K562 (cell line): ENCODE data around the gene CCDC9. TPM values are rescaled to one million over a fixed set of nuclear protein-coding genes. Genes with fewer than 3 reads are reported as not detected.

Experiments
- BMI1 ChIP-seq: fragments of 150-350 bp; IDR thresholded peaks from 2 replicates; pipeline ENCODE4 v1.6.1; 2014; ENCODE audit warnings: low read length
- ERF ChIP-seq: fragments of 450-650 bp; formaldehyde crosslinking; IDR thresholded peaks from 2 replicates; pipeline ENCODE4 v1.4.0; 2020; ENCODE audit warnings: mild to moderate bottlenecking, mixed read lengths
- ETV5 ChIP-seq: sonication (generic); formaldehyde crosslinking; IDR thresholded peaks from 2 replicates; pipeline ENCODE4 v1.4.0; 2020; ENCODE audit warnings: low read depth, mild to moderate bottlenecking, missing genetic modification reagents
- FOXP1 ChIP-seq: sonication (generic); formaldehyde crosslinking; IDR thresholded peaks from 2 replicates; pipeline ENCODE4 v1.8.0; 2022; ENCODE audit warnings: mild to moderate bottlenecking, missing genetic modification reagents
- GABPA ChIP-seq: fragments of 200-800 bp; sonication (Bioruptor generic); conservative IDR thresholded peaks from 2 replicates; pipeline ENCODE4 v1.6.1; 2016; ENCODE audit warnings: low read depth, missing genetic modification characterization, missing compliant biosample characterization
- GTF2E2 ChIP-seq: fragments of 200-800 bp; sonication (Bioruptor generic); IDR thresholded peaks from 2 replicates; pipeline ENCODE4 v1.6.1; 2016; ENCODE audit warnings: missing genetic modification characterization, missing compliant biosample characterization
- LEF1 ChIP-seq: fragments of 450-650 bp; IDR thresholded peaks from 2 replicates; pipeline ENCODE4 v1.6.1; 2016; ENCODE audit warnings: mild to moderate bottlenecking
- MCM2 ChIP-seq: fragments of 450-650 bp; IDR thresholded peaks from 2 replicates; pipeline ENCODE4 v1.6.1; 2017; ENCODE audit warnings: low read depth, mild to moderate bottlenecking
- POLR2AphosphoS5 ChIP-seq: IDR thresholded peaks from 2 replicates; pipeline ENCODE4 v1.6.1; 2011; ENCODE audit warnings: mild to moderate bottlenecking, low read depth, low read length, moderate library complexity; ENCODE audit not compliant: control insufficient read depth, insufficient read depth
- PRMT5 ChIP-seq: sonication (generic); formaldehyde crosslinking; IDR thresholded peaks from 2 replicates; pipeline ENCODE4 v1.5.0; 2020; ENCODE audit warnings: missing genetic modification reagents
- TAF1 ChIP-seq: IDR thresholded peaks from 2 replicates; pipeline ENCODE4 v1.6.1; 2011; ENCODE audit warnings: mild to moderate bottlenecking, low read length, moderate library complexity; ENCODE audit not compliant: insufficient read depth, control insufficient read depth, severe bottlenecking; ENCODE audit errors: extremely low read depth
- TBP ChIP-seq: optimal IDR thresholded peaks from 2 replicates; pipeline ENCODE3; 2011; ENCODE audit warnings: low read depth, low read length, improper control_type of control experiment
- TCFL5 ChIP-seq: fragments of 250-450 bp; sonication (Bioruptor Pico); conservative IDR thresholded peaks from 2 replicates; pipeline ENCODE4 v1.6.1; 2021; ENCODE audit warnings: mild to moderate bottlenecking, moderate library complexity, matching md5 sums
- TRIM24 ChIP-seq, 2 experiments: fragments of 450-650 bp; IDR thresholded peaks; 2 replicates each; pipeline ENCODE4 v1.6.1; 2016
- ZNF197 ChIP-seq: fragments of 200-800 bp; sonication (Bioruptor generic); IDR thresholded peaks from 2 replicates; pipeline ENCODE4 v1.6.1; 2016; ENCODE audit warnings: low read depth, missing genetic modification characterization, missing compliant biosample characterization
- ZNF76 ChIP-seq: fragments of 250-450 bp; sonication (Bioruptor Pico); IDR thresholded peaks from 2 replicates; pipeline ENCODE4 v1.4.0; 2020; ENCODE audit warnings: mild to moderate bottlenecking, moderate library complexity, borderline replicate concordance
- polyA plus RNA-seq, 8 experiments: library from polyadenylated mRNA; depleted of rRNA in 4 of 8; stranded (reverse) in 5 of 8; unstranded in 3 of 8; fragments of >200 nt; fragmentation: Nextera tagmentation in 2 of 8; fragmentation: Illumina TruSeq in 1 of 8; extraction: Ambion mirVana in 2 of 8; extraction: Trizol in 1 of 8; gene quantifications; 2 replicates each; pipeline versions ENCODE4 v1.2.1 to v1.2.3, GENCODE V29; 2011 to 2014; ENCODE audit warnings: inconsistent platforms in 1 of 8, missing spikeins in 1 of 8
- total RNA-seq, 7 experiments: library from RNA; depleted of rRNA in 6 of 7; stranded (reverse); fragments of >200 nt in 6 of 7; fragmentation: Illumina TruSeq in 2 of 7; extraction: Trizol in 2 of 7; gene quantifications; 2 replicates each; pipeline versions ENCODE4 v1.2.1 to v1.2.3, GENCODE V29; 2011 to 2021; ENCODE audit warnings: low replicate concordance in 1 of 7
- TF ChIP-seq, protein P1 (sequence below): fragments of 450-650 bp; IDR thresholded peaks from 2 replicates; pipeline ENCODE4 v1.6.1; 2017; ENCODE audit warnings: antibody characterized with exemption, mild to moderate bottlenecking
- TF ChIP-seq, protein P2 (sequence below): fragments of 250-450 bp; sonication (Bioruptor Pico); IDR thresholded peaks from 2 replicates; pipeline ENCODE4 v1.8.0; 2022; ENCODE audit warnings: moderate library complexity, mild to moderate bottlenecking, inconsistent platforms
- TF ChIP-seq, protein P3 (sequence below), 2 experiments: IDR thresholded peaks in 1 of 2; conservative IDR thresholded peaks in 1 of 2; 2 replicates each; pipeline ENCODE4 v1.6.1; 2016; ENCODE audit warnings: low read depth in 2 of 2, mild to moderate bottlenecking in 1 of 2, missing compliant biosample characterization in 1 of 2, missing genetic modification characterization in 1 of 2, moderate library complexity in 1 of 2
- TF ChIP-seq, protein P4 (sequence below): sonication (generic); formaldehyde crosslinking; IDR thresholded peaks from 2 replicates; pipeline ENCODE4 v1.9.0; 2022; ENCODE audit warnings: mild to moderate bottlenecking, missing genetic modification reagents

Gene CCDC9
- total and polyA plus RNA-seq, 9 of the 15 experiments (the other 6 are each of a cell fraction or from before 2014, with no cell fraction given) = 0.23 to 38.6 (median 8.4) TPM

DNA sequence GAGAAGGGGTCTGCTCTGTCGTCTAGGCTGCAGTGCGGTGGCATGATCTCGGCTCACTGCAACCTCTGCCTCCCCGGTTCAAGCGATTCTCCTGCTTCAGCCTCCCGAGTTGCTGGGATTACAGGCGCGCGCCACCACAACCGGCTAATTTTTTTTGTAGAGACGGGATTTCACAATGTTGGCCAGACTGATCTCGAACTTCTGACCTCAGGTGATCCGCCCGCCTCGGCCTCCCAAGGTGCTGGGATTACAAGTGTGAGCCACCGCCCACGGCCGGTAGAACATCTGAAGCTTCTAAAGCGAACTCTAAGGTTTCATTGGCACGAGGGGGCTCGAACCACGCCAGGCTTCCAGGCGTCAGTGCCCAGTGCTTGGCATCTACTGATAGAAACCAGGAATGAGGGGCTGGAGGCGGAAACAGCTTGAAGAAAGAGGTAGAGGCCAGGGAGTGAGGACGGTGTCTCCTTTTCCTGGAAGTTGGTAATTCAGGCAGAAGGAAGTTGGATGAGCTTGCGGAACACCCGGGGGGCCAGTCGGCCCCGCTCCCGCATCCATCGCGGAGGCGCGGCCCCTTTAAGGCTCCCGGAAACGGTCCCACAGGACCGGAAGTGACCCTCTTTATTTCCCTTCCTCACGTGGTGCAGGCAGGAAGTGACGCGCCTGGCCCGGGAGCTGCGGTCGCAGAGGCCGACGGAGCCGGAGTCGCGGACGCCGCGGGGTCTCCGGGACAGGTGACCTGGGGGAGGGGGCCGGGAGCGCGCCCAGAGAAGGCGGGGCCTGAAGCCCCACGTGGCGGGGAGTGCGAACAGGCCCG is at the start of gene CCDC9 (continued):
- TF ChIP-seq GTF2E2 (tag) (no peak), MCM2 (no peak), BMI1 (no peak), FOXP1 (CRISPR knock-in tag) (peak; percentile 75; the same call in 1 of the 2 replicates), POLR2AphosphoS5 (peak; percentile 81), ERF (CRISPR knock-in tag) (no peak), TBP (peak; percentile 92), LEF1 (no peak), PRMT5 (CRISPR knock-in tag) (no peak), ZNF76 (CRISPR knock-in tag) (no peak), TAF1 (peak; percentile 76), TCFL5 (CRISPR knock-in tag) (no peak), ETV5 (peak; percentile 94), TRIM24 (IDR thresholded peaks at IDR 0.05) (peak; percentile 35 to 62; a peak in 2 of 4 replicates), ZNF197 (no peak), GABPA (tag) (peak; percentile 99)
- TF ChIP-seq, protein P1, sequence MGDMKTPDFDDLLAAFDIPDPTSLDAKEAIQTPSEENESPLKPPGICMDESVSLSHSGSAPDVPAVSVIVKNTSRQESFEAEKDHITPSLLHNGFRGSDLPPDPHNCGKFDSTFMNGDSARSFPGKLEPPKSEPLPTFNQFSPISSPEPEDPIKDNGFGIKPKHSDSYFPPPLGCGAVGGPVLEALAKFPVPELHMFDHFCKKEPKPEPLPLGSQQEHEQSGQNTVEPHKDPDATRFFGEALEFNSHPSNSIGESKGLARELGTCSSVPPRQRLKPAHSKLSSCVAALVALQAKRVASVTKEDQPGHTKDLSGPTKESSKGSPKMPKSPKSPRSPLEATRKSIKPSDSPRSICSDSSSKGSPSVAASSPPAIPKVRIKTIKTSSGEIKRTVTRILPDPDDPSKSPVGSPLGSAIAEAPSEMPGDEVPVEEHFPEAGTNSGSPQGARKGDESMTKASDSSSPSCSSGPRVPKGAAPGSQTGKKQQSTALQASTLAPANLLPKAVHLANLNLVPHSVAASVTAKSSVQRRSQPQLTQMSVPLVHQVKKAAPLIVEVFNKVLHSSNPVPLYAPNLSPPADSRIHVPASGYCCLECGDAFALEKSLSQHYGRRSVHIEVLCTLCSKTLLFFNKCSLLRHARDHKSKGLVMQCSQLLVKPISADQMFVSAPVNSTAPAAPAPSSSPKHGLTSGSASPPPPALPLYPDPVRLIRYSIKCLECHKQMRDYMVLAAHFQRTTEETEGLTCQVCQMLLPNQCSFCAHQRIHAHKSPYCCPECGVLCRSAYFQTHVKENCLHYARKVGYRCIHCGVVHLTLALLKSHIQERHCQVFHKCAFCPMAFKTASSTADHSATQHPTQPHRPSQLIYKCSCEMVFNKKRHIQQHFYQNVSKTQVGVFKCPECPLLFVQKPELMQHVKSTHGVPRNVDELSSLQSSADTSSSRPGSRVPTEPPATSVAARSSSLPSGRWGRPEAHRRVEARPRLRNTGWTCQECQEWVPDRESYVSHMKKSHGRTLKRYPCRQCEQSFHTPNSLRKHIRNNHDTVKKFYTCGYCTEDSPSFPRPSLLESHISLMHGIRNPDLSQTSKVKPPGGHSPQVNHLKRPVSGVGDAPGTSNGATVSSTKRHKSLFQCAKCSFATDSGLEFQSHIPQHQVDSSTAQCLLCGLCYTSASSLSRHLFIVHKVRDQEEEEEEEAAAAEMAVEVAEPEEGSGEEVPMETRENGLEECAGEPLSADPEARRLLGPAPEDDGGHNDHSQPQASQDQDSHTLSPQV = no peak
- TF ChIP-seq, protein P2, sequence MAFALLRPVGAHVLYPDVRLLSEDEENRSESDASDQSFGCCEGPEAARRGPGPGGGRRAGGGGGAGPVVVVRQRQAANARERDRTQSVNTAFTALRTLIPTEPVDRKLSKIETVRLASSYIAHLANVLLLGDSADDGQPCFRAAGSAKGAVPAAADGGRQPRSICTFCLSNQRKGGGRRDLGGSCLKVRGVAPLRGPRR (CRISPR knock-in tag) = no peak
- TF ChIP-seq, protein P3, sequence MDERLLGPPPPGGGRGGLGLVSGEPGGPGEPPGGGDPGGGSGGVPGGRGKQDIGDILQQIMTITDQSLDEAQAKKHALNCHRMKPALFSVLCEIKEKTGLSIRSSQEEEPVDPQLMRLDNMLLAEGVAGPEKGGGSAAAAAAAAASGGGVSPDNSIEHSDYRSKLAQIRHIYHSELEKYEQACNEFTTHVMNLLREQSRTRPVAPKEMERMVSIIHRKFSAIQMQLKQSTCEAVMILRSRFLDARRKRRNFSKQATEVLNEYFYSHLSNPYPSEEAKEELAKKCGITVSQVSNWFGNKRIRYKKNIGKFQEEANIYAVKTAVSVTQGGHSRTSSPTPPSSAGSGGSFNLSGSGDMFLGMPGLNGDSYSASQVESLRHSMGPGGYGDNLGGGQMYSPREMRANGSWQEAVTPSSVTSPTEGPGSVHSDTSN (CRISPR knock-in tag; IDR thresholded peaks at IDR 0.05; ENCODE audit: low read depth) = no peak
- TF ChIP-seq, protein P3 (tag; conservative IDR thresholded peaks at IDR 0.05; ENCODE audit: low read depth) = no peak
- TF ChIP-seq, protein P4, sequence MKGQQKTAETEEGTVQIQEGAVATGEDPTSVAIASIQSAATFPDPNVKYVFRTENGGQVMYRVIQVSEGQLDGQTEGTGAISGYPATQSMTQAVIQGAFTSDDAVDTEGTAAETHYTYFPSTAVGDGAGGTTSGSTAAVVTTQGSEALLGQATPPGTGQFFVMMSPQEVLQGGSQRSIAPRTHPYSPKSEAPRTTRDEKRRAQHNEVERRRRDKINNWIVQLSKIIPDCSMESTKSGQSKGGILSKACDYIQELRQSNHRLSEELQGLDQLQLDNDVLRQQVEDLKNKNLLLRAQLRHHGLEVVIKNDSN = peak; percentile 98
